Esophagus (tissue), 2 donors: ENCODE results near the gene GGA1. TPM values are rescaled to one million over a fixed set of nuclear protein-coding genes. Genes with fewer than 3 reads are reported as not detected.
A peak's percentile ranks its signal among the peaks of the same experiment; 100 is the strongest.
"Not testable (repeated sequence)": the region's sequence is repeated elsewhere in the genome, so short reads cannot be mapped to it uniquely, and the experiment has no call there.

Source experiments
- H3K27ac ChIP-seq, 2 donors: one replicate each; pipeline ENCODE4 v1.5.1; 2013; ENCODE audit warnings: low read depth in 2 of 2, mild to moderate bottlenecking in 2 of 2, inconsistent platforms in 1 of 2, low read length in 1 of 2, moderate library complexity in 1 of 2
- H3K27me3 ChIP-seq, 2 donors: one replicate each; pipeline ENCODE4 v1.6.1; 2013; ENCODE audit warnings: low read length in 2 of 2, control low read depth in 1 of 2, mild to moderate bottlenecking in 1 of 2; ENCODE audit not compliant: insufficient read depth in 2 of 2, control insufficient read depth in 1 of 2
- H3K36me3 ChIP-seq, 2 donors: one replicate each; pipeline ENCODE4 v1.6.1; 2013; ENCODE audit warnings: low read length in 1 of 2; ENCODE audit not compliant: control insufficient read depth in 2 of 2, insufficient read depth in 2 of 2
- H3K4me1 ChIP-seq, 2 donors: one replicate each; pipeline ENCODE4 v1.6.1; 2013; ENCODE audit warnings: low read length in 1 of 2; ENCODE audit not compliant: control insufficient read depth in 2 of 2, insufficient read depth in 2 of 2
- H3K4me3 ChIP-seq, 2 donors: one replicate each; pipeline ENCODE4 v1.5.1; 2013; ENCODE audit warnings: low read length in 2 of 2, mild to moderate bottlenecking in 2 of 2, low read depth in 1 of 2, moderate library complexity in 1 of 2
- H3K9me3 ChIP-seq, 2 donors: one replicate each; pipeline ENCODE4 v1.6.1; 2013; ENCODE audit warnings: mild to moderate bottlenecking in 2 of 2, low read depth in 1 of 2, low read length in 1 of 2, moderate library complexity in 1 of 2; ENCODE audit not compliant: control insufficient read depth in 2 of 2, insufficient read depth in 1 of 2
- WGBS, 2 donors: extraction: QIAGEN DNeasy Blood & Tissue Kit; methylation state at CpG; one replicate each; pipeline ENCODE4 v1.1.7; 2013; 5-methylcytosine and 5-hydroxymethylcytosine counted together
- polyA plus RNA-seq, 2 donors: library from polyadenylated mRNA; stranded (reverse); fragments of 200-250 nt; gene quantifications; one replicate each; pipeline ENCODE4 v1.2.3, GENCODE V29; 2013
- donor health status: healthy with polysubstance abuse.
- donor health status: Bipolar disorder and iron deficiency.

GGA1 gene
- polyA plus RNA-seq, 2 donors, result 34.2 to 55.6 TPM

DNA sequence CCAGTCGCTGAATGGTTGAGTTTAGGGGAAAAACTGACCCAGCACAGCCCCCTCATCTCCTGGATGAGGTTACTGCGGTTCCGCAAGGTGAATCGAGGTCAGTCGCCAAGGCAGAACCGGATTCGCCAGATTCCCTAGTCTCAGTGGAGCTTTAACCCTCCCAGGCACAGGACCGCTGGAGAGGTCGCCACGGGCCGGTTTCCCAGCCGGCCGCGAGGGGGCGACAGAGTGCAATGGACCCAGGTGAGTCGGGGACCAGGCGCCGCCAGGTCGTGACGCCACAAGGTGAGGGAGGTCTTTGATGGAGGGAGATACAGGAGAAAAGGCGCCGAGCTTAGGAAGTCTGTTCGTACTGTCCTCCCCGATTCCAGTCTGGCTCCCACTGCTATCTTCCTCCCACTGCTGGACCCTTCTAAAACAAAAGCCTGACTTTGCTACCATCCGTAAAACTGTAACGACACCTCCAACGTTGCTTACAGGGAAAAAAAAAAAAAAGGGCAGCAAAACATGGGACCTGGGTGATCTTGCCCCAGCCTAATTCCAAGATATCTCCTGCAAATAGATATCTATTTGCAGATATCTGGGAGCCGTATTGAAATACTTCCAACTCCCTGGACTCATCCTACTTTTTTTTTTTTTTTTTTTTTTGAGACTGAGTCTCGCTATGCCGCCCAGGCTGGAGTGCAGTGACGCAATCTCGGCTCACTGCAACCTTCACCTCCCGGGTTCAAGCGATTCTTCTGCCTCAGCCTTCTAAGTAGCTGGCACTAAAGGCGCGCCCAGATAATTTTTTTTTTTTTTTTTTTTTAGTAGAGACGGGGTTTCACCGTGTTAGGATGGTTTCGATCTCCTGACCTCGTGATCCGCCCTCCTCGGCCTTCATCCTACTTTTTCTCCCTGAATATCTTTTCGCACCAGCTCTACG is 1.4 kb upstream of the GGA1 start:
- no peaks in the 10 kb centered on the region for H3K9me3 ChIP-seq
- whole genome bisulfite sequencing, 2 donors, result 1 to 2% methylated on average over 44 of the region's 44 CpGs
- H3K4me3 ChIP-seq, result peak overlapping the region; percentile 30 to 89
- H3K27me3 ChIP-seq, result no peaks in the 10 kb centered on the region
- H3K36me3 ChIP-seq, result no peaks in the 10 kb centered on the region
- H3K27ac ChIP-seq, result peak overlapping the region; percentile 96 to 98
- peaks cover 12% of the 10 kb centered on the region in 2 donors for H3K4me1 ChIP-seq

- 2% methylated on average over 17 of the region's 17 CpGs for WGBS, 2 donors
- no peaks in the 10 kb centered on the region for H3K36me3 ChIP-seq
- no peaks in the 10 kb centered on the region for H3K27me3 ChIP-seq
- peaks cover 12 to 15% of the 10 kb centered on the region in 2 donors for H3K4me1 ChIP-seq
- H3K4me3 ChIP-seq, result peak overlapping the region; percentile 89 to 91
- H3K27ac ChIP-seq, result peak overlapping the region; percentile 96 to 98
- H3K9me3 ChIP-seq, result no peaks in the 10 kb centered on the region
These were observed 628 bp upstream of the GGA1 start for GRCh38 chr22:37607935-37608476.

DNA sequence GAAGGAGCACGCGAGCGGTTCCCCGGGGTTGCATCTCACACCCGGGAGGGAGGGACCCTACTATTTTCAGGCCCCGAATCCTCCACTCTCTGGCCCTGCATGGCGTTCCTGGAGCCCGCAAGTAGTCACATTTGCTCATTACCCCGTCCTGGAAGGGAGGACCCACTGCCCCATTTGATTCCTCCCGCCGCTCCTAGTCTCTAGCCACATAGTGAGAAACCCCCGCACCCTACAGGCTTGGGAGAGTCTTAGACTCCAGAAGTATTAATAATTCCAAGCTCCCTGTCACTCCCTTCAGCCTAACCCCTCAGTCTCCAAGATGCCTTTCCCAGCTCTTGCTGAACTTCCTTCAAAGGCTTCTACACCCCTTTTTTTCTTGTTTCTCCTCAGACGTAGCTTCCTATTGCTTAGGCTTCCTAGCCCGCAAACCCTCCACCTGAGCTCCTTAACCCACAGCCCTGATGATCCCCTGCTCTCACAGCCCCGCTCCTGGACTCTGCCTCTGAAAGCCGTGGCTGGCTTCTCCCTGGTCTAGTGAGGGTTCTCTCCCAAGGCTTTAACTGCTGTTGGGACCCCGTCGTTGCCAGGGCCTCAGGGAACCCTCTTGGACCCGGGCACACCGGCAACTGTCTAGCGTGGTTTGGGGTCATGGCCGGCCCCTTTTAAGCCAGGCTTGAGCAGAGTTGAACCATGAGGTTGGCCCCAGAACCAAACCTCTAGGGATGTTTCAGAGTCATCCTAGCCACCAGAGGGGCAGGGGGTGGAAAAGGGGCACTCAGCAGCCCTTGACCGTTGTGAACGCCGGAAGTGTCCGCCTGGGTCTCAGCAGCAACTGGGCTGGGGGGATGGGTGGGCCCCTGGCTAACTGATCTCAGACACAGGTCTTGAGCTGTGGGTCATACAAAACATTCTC is 862 bp downstream of the GGA1 start:
- H3K4me3 ChIP-seq, result peak overlapping the region; percentile 89 to 91
- peak overlapping the region; percentile 96 to 98 for H3K27ac ChIP-seq
- H3K27me3 ChIP-seq, result no peaks in the 10 kb centered on the region
- peaks cover 0 to 3% of the 10 kb centered on the region in 2 donors for H3K36me3 ChIP-seq
- no peaks in the 10 kb centered on the region for H3K9me3 ChIP-seq
- peaks cover 14 to 21% of the 10 kb centered on the region in 2 donors for H3K4me1 ChIP-seq
- 9 to 10% methylated on average over 22 to 26 of the region's 26 CpGs for WGBS, 2 donors

- Histone ChIP-seq H3K27ac (peak overlapping the region; percentile 96 to 98), H3K4me3 (peak overlapping the region in 1 of 2 donors; percentile 89), H3K4me1 (peaks cover 14 to 21% of the 10 kb centered on the region in 2 donors)
- WGBS, 2 donors, result 78 to 83% methylated on average over 3 of the region's 3 CpGs
- H3K36me3 ChIP-seq, H3K9me3 ChIP-seq, H3K27me3 ChIP-seq: not testable (repeated sequence)
These were observed 1.5 kb downstream of the GGA1 start for GRCh38 chr22:37610153-37610475.

DNA sequence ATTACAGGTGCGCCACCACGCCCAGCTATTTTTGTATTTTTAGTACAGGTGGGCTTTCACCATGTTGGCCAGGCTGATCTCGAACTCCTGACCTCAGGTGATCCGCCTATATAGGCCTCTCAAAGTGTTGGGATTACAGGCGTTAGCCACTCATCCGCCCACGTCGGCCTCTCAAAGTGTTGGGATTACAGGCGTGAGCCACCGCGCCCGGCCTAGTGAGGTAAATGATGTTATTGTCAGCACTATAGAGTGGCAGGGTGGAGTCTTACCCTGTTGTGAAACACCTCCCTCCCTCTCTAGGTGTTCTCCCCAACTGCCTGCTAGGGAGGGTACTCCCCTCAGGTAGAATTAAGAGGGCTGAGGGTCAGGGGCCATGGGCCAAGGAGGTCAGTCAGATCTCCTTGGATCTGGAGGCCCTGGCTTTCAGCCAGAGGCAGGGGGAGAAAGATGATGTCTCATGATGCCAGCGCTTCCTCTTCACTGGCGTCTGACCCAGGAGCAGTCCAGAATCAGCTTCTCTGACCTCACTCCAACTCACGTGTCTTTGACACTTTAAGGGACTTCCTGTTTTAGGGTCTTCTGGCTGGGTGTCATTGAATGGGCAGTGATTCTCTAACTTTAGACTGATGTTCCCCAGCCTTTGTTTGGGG is 2.0 kb downstream of the GGA1 start:
- Histone ChIP-seq H3K36me3 (peaks cover 0 to 3% of the 10 kb centered on the region in 2 donors), H3K4me3 (no peak overlapping the region), H3K4me1 (peaks cover 14 to 21% of the 10 kb centered on the region in 2 donors), H3K27ac (peak overlapping the region; percentile 96 to 98), H3K9me3 (no peaks in the 10 kb centered on the region), H3K27me3 (no peaks in the 10 kb centered on the region)
- 58 to 64% methylated on average over 15 of the region's 15 CpGs for WGBS, 2 donors

- H3K9me3 ChIP-seq, result no peaks in the 10 kb centered on the region
- no peaks in the 10 kb centered on the region for H3K27me3 ChIP-seq
- peak overlapping the region in 1 of 2 donors; percentile 47 for H3K27ac ChIP-seq
- 71 to 73% methylated on average over 6 of the region's 6 CpGs for WGBS, 2 donors
- H3K4me3 ChIP-seq, result no peak overlapping the region
- peaks cover 14 to 21% of the 10 kb centered on the region in 2 donors for H3K4me1 ChIP-seq
- H3K36me3 ChIP-seq, result peaks cover 3 to 5% of the 10 kb centered on the region in 2 donors
These were observed 2.6 kb downstream of the GGA1 start for GRCh38 chr22:37611207-37611606.

- peaks cover 4 to 9% of the 10 kb centered on the region in 2 donors for H3K4me1 ChIP-seq
These were observed 7.8 kb downstream of the GGA1 start for GRCh38 chr22:37616201-37617083.

DNA sequence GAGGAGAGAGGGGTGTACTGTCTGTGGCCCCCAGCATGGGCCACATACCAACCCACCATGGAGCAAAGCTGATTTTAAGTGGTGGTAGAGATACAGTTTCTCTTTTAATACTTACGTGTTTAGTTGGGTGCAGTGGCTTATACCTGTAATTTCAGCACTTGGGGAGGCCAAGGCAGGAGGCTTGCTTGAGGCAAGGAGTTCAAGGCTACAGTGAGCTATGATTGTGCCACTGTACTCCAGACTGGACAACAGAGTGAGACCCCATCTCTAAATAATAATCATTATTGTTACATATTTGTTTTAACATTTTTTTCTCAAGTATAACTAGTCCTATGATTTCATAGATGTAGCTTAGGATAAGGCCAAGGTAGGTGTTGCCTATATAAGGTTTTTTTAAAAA is 8.8 kb downstream of the GGA1 start:
- H3K4me1 ChIP-seq, result peaks cover 2 to 9% of the 10 kb centered on the region in 2 donors
- H3K27ac ChIP-seq, result no peak overlapping the region
- H3K36me3 ChIP-seq, result peaks cover 13 to 26% of the 10 kb centered on the region in 2 donors
- H3K27me3 ChIP-seq, result no peaks in the 10 kb centered on the region
- no peak overlapping the region for H3K4me3 ChIP-seq
- H3K9me3 ChIP-seq, result no peaks in the 10 kb centered on the region
- WGBS, 2 donors, result 88 to 89% methylated on average over 1 of the region's 1 CpG

More at GRCh38 chr22:37616201-37617083, 7.8 kb downstream of the GGA1 start:
- Histone ChIP-seq H3K4me3 (no peak overlapping the region), H3K27ac (peak overlapping the region in 1 of 2 donors; percentile 26), H3K36me3 (peaks cover 13 to 24% of the 10 kb centered on the region in 2 donors), H3K27me3 (no peaks in the 10 kb centered on the region), H3K9me3 (no peaks in the 10 kb centered on the region)
- 90 to 91% methylated on average over 27 of the region's 27 CpGs for WGBS, 2 donors
